HL-60/S4 treated with phorbol 12-myristate 13-acetate at 8.2 ng/mL for 4 days and 3 days (cell line): ENCODE data around the gene LGR6.
"Not testable (repeated sequence)": the region's sequence is repeated elsewhere in the genome, so short reads cannot be mapped to it uniquely, and the experiment has no call there.

Source experiments
- in situ Hi-C: fragments of 300-500 bp; cut with MboI; formaldehyde crosslinking; loops from 2 replicates; pipeline ENCODE4 v1.15.0; 2022; ENCODE audit warnings: low sequenced_read_pairs

Gene LGR6

GRCh38 chr1:202193614-202194327, at the start of gene LGR6:
Gene LGR6, plus strand, starts transcription at chr1:202193799. Its CDS starts 191 bp downstream, at chr1:202193990.
- in situ Hi-C loops, result loop anchor here (25.0 kb wide), 1 partner anchor 519 kb away; the partner anchor contains the start of gene SYT2

- in situ Hi-C loops, result no loop called here
Observed at GRCh38 chr1:202144402-202145067, 49.1 kb upstream of the LGR6 start, which contains the start of gene ARL8A. Gene ARL8A, minus strand, starts transcription at chr1:202144737. Its CDS starts 165 bp downstream, at chr1:202144572.

GRCh38 chr1:202145068-202145743, 48.4 kb upstream of the LGR6 start:
- in situ Hi-C loops, result no loop called here

- in situ Hi-C loops, result not testable (repeated sequence)
Observed at GRCh38 chr1:202145744-202146140, 47.9 kb upstream of the LGR6 start.

- in situ Hi-C loops, result no loop called here
Observed at GRCh38 chr1:202146279-202146678, 47.3 kb upstream of the LGR6 start.

- in situ Hi-C loops, result no loop called here
Observed at GRCh38 chr1:202146993-202147392, 46.6 kb upstream of the LGR6 start.

- in situ Hi-C loops, result no loop called here
Observed at GRCh38 chr1:202148391-202148790, 45.2 kb upstream of the LGR6 start.

- in situ Hi-C loops, result no loop called here
Observed at GRCh38 chr1:202149566-202149965, 44.0 kb upstream of the LGR6 start.

- in situ Hi-C loops, result no loop called here
Observed at GRCh38 chr1:202150187-202150586, 43.4 kb upstream of the LGR6 start.

GRCh38 chr1:202150602-202151001, 43.0 kb upstream of the LGR6 start:
- in situ Hi-C loops, result no loop called here

GRCh38 chr1:202151045-202151444, 42.6 kb upstream of the LGR6 start:
- in situ Hi-C loops, result no loop called here

GRCh38 chr1:202152399-202152798, 41.2 kb upstream of the LGR6 start:
- in situ Hi-C loops, result no loop called here

GRCh38 chr1:202153284-202153683, 40.3 kb upstream of the LGR6 start:
- in situ Hi-C loops, result no loop called here

- in situ Hi-C loops, result no loop called here
Observed at GRCh38 chr1:202154148-202154765, 39.3 kb upstream of the LGR6 start.

- in situ Hi-C loops, result no loop called here
Observed at GRCh38 chr1:202154766-202155477, 38.7 kb upstream of the LGR6 start.

- in situ Hi-C loops, result no loop called here
Observed at GRCh38 chr1:202155478-202156021, 38.0 kb upstream of the LGR6 start.

- in situ Hi-C loops, result no loop called here
Observed at GRCh38 chr1:202156590-202156989, 37.0 kb upstream of the LGR6 start.

- in situ Hi-C loops, result no loop called here
Observed at GRCh38 chr1:202157945-202158344, 35.7 kb upstream of the LGR6 start.

GRCh38 chr1:202158810-202159533, 34.6 kb upstream of the LGR6 start:
- in situ Hi-C loops, result no loop called here
